ENCODE results near the gene DCHS1. TPM values are rescaled to one million over a fixed set of nuclear protein-coding genes. Genes with fewer than 3 reads are reported as not detected.

The DCHS1 gene
- total and polyA plus RNA-seq, 2 of the 13 experiments (the other 11 are each of a cell fraction or from before 2014, with no cell fraction given): under 0.01 to 0.03 TPM

DNA sequence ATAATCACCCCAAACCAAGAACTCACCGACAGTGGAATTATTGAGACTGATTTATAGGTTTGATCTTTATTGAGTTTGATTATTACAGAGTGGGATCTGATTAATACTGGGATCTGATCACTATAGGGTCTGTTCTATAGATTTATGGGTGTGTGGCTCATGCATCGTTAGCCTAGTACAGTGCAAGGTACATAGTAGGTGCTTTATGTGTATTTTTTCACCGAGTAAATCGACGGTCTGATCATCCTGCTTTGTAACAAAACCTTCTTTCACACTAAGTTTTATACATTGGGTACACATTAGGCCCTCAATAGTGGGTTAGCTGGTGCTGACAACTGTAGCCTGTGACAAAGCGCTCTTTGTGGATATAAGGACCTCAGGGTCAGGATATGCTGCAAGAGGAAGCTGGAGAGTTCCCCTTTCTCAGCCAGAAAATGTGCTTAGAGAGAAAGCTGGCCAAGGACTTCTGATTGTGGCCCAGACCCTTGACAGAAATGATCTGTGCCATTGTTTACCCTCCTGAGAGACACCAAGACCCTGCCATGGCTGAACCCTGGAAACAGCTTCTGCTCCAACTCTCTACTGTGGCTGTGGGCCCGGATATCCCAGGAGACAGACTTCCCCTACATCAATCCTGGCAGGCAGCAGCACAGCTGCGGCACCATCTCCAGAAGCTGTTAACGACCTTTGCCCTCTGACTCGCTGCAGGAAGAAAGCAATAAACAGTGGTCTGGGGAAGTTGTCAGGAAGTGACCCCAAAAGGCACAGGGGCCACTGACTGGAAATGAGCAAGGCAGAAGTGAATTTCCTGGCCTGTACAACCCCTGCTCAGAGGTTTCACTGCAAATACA lies 20.3 kb downstream of the DCHS1 start (continued):
- TF ChIP-seq, protein P1, sequence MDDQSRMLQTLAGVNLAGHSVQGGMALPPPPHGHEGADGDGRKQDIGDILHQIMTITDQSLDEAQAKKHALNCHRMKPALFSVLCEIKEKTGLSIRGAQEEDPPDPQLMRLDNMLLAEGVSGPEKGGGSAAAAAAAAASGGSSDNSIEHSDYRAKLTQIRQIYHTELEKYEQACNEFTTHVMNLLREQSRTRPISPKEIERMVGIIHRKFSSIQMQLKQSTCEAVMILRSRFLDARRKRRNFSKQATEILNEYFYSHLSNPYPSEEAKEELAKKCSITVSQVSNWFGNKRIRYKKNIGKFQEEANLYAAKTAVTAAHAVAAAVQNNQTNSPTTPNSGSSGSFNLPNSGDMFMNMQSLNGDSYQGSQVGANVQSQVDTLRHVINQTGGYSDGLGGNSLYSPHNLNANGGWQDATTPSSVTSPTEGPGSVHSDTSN (CRISPR knock-in tag; IDR thresholded peaks at IDR 0.05; ENCODE audit: borderline replicate concordance): no peak
- TF ChIP-seq MIXL1 (CRISPR knock-in tag; IDR thresholded peaks at IDR 0.05) (no peak), ZNF598 (CRISPR knock-in tag; IDR thresholded peaks at IDR 0.05; ENCODE audit: borderline replicate concordance) (no peak), ARHGAP35 (CRISPR knock-in tag; IDR thresholded peaks at IDR 0.05; ENCODE audit: borderline replicate concordance) (no peak), RFX3 (CRISPR knock-in tag; IDR thresholded peaks at IDR 0.05) (no peak), JUN (CRISPR knock-in tag; IDR thresholded peaks at IDR 0.05) (no peak), SMARCE1 (IDR thresholded peaks at IDR 0.05; ENCODE audit: borderline replicate concordance) (no peak), ELF3 (CRISPR knock-in tag; IDR thresholded peaks at IDR 0.05) (0 out of 2 replicates have a peak, but pooled peaks have one; percentile 38), IKZF4 (CRISPR knock-in tag; IDR thresholded peaks at IDR 0.05; ENCODE audit: borderline replicate concordance, low read depth, not compliant biosample characterization) (no peak), HDAC1 (CRISPR knock-in tag; IDR thresholded peaks at IDR 0.05) (no peak; the same call in 1 of the 2 replicates)
- TF ChIP-seq, protein P2, sequence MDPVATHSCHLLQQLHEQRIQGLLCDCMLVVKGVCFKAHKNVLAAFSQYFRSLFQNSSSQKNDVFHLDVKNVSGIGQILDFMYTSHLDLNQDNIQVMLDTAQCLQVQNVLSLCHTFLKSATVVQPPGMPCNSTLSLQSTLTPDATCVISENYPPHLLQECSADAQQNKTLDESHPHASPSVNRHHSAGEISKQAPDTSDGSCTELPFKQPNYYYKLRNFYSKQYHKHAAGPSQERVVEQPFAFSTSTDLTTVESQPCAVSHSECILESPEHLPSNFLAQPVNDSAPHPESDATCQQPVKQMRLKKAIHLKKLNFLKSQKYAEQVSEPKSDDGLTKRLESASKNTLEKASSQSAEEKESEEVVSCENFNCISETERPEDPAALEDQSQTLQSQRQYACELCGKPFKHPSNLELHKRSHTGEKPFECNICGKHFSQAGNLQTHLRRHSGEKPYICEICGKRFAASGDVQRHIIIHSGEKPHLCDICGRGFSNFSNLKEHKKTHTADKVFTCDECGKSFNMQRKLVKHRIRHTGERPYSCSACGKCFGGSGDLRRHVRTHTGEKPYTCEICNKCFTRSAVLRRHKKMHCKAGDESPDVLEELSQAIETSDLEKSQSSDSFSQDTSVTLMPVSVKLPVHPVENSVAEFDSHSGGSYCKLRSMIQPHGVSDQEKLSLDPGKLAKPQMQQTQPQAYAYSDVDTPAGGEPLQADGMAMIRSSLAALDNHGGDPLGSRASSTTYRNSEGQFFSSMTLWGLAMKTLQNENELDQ (CRISPR knock-in tag; IDR thresholded peaks at IDR 0.05; ENCODE audit: borderline replicate concordance): no peak
- TF ChIP-seq, protein P3, sequence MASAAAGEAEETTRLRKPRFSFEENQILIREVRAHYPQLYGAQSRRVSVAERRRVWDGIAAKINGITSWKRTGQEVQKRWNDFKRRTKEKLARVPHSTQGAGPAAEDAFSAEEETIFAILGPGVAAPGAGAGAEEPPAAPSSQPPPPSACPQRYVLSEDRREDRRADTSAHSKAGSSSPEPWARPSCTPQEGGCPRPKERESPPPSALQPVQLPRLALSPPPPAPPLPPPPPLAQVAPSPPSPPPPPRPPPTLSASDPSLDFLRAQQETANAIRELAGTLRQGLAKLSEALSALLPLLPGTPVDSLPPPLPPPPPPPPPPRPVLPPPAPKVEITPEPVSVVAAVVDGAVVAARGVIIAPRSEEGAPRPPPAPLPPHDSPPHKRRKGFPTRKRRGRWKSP (CRISPR knock-in tag; IDR thresholded peaks at IDR 0.05): no peak
- TF ChIP-seq, protein P4, sequence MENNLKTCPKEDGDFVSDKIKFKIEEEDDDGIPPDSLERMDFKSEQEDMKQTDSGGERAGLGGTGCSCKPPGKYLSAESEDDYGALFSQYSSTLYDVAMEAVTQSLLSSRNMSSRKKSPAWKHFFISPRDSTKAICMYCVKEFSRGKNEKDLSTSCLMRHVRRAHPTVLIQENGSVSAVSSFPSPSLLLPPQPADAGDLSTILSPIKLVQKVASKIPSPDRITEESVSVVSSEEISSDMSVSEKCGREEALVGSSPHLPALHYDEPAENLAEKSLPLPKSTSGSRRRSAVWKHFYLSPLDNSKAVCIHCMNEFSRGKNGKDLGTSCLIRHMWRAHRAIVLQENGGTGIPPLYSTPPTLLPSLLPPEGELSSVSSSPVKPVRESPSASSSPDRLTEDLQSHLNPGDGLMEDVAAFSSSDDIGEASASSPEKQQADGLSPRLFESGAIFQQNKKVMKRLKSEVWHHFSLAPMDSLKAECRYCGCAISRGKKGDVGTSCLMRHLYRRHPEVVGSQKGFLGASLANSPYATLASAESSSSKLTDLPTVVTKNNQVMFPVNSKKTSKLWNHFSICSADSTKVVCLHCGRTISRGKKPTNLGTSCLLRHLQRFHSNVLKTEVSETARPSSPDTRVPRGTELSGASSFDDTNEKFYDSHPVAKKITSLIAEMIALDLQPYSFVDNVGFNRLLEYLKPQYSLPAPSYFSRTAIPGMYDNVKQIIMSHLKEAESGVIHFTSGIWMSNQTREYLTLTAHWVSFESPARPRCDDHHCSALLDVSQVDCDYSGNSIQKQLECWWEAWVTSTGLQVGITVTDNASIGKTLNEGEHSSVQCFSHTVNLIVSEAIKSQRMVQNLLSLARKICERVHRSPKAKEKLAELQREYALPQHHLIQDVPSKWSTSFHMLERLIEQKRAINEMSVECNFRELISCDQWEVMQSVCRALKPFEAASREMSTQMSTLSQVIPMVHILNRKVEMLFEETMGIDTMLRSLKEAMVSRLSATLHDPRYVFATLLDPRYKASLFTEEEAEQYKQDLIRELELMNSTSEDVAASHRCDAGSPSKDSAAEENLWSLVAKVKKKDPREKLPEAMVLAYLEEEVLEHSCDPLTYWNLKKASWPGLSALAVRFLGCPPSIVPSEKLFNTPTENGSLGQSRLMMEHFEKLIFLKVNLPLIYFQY (CRISPR knock-in tag; IDR thresholded peaks at IDR 0.05; ENCODE audit: borderline replicate concordance): no peak
- TF ChIP-seq, protein P5, sequence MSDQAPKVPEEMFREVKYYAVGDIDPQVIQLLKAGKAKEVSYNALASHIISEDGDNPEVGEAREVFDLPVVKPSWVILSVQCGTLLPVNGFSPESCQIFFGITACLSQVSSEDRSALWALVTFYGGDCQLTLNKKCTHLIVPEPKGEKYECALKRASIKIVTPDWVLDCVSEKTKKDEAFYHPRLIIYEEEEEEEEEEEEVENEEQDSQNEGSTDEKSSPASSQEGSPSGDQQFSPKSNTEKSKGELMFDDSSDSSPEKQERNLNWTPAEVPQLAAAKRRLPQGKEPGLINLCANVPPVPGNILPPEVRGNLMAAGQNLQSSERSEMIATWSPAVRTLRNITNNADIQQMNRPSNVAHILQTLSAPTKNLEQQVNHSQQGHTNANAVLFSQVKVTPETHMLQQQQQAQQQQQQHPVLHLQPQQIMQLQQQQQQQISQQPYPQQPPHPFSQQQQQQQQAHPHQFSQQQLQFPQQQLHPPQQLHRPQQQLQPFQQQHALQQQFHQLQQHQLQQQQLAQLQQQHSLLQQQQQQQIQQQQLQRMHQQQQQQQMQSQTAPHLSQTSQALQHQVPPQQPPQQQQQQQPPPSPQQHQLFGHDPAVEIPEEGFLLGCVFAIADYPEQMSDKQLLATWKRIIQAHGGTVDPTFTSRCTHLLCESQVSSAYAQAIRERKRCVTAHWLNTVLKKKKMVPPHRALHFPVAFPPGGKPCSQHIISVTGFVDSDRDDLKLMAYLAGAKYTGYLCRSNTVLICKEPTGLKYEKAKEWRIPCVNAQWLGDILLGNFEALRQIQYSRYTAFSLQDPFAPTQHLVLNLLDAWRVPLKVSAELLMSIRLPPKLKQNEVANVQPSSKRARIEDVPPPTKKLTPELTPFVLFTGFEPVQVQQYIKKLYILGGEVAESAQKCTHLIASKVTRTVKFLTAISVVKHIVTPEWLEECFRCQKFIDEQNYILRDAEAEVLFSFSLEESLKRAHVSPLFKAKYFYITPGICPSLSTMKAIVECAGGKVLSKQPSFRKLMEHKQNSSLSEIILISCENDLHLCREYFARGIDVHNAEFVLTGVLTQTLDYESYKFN (CRISPR knock-in tag; conservative IDR thresholded peaks at IDR 0.05): peak; percentile 71
